ENCODE measurements around the gene IDI2.

DNA sequence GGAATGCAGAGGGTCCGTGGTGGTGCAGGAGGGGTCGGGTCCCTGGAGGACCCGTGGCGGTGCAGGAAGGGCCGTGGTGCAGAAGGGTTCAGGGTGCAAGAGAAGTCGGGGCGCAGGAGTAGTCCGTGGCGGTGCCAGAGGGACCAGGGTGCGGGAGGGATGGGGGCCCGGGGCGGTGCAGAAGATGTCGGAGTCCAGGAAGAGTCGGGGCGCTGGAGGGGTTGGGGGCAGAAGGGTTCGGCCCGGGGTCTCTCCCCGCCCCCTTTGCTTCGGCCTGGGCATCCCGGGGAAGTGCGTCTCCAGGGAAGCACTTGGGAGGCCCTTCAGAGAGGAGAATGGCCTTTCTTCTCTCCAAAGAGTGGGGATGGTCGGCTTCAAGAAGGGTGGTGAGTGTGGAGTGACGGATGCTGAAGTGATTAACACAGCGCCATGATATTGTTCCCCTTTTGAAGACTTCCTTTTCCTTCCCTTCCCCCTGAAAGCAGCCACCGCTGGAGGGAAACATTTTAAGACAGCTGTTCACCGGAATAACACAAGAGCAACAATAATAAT is 31.5 kb upstream of the IDI2 start:
- no peak for TF ChIP-seq POLR2A (IDR thresholded peaks at IDR 0.05)
- TF ChIP-seq, protein P1, sequence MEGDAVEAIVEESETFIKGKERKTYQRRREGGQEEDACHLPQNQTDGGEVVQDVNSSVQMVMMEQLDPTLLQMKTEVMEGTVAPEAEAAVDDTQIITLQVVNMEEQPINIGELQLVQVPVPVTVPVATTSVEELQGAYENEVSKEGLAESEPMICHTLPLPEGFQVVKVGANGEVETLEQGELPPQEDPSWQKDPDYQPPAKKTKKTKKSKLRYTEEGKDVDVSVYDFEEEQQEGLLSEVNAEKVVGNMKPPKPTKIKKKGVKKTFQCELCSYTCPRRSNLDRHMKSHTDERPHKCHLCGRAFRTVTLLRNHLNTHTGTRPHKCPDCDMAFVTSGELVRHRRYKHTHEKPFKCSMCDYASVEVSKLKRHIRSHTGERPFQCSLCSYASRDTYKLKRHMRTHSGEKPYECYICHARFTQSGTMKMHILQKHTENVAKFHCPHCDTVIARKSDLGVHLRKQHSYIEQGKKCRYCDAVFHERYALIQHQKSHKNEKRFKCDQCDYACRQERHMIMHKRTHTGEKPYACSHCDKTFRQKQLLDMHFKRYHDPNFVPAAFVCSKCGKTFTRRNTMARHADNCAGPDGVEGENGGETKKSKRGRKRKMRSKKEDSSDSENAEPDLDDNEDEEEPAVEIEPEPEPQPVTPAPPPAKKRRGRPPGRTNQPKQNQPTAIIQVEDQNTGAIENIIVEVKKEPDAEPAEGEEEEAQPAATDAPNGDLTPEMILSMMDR (IDR thresholded peaks at IDR 0.05): no peak
